Neural progenitor cell (in vitro differentiated cells): Measurements from ENCODE around the gene CAMK2A. TPM values are rescaled to one million over a fixed set of nuclear protein-coding genes. Genes with fewer than 3 reads are reported as not detected.
A peak's percentile ranks its signal among the peaks of the same experiment; 100 is the strongest.

Experiments
- DNase-seq: peaks from one replicate; pipeline ENCODE4 v3.0.0-alpha.2; 2016; ENCODE audit warnings: low spot score
- H2AFZ ChIP-seq: fragments of 200-600 bp; sonication (generic); replicated peaks from 2 replicates; pipeline ENCODE4 v1.6.1; 2016; ENCODE audit warnings: antibody characterized with exemption
- H3F3A ChIP-seq: fragments of 200-600 bp; sonication (generic); 2 replicates; pipeline ENCODE4 v1.6.1; 2016; ENCODE audit warnings: antibody characterized with exemption, low read depth
- H3K27ac ChIP-seq: fragments of 200-600 bp; sonication (generic); 2 replicates; pipeline ENCODE4 v1.5.1; 2016; ENCODE audit warnings: mild to moderate bottlenecking
- H3K27me3 ChIP-seq: fragments of 200-600 bp; sonication (generic); 2 replicates; pipeline ENCODE4 v1.6.1; 2016; ENCODE audit warnings: mild to moderate bottlenecking, moderate library complexity
- H3K36me3 ChIP-seq: fragments of 200-600 bp; sonication (generic); 2 replicates; pipeline ENCODE4 v1.5.1; 2016
- H3K4me1 ChIP-seq: fragments of 200-600 bp; sonication (generic); 2 replicates; pipeline ENCODE4 v1.6.1; 2016; ENCODE audit warnings: mixed run types
- H3K4me2 ChIP-seq: fragments of 200-600 bp; sonication (generic); 2 replicates; pipeline ENCODE4 v1.6.1; 2016
- H3K4me3 ChIP-seq: fragments of 200-600 bp; sonication (generic); 2 replicates; pipeline ENCODE4 v1.5.1; 2016
- H3K79me2 ChIP-seq: fragments of 200-600 bp; sonication (generic); 2 replicates; pipeline ENCODE4 v1.6.1; 2016; ENCODE audit warnings: low read depth
- H3K9ac ChIP-seq: fragments of 200-600 bp; sonication (generic); 2 replicates; pipeline ENCODE4 v1.6.1; 2016
- H3K9me3 ChIP-seq: fragments of 200-600 bp; sonication (generic); 2 replicates; pipeline ENCODE4 v1.5.1; 2016; ENCODE audit warnings: low read depth
- H4K20me1 ChIP-seq: fragments of 200-600 bp; sonication (generic); 2 replicates; pipeline ENCODE4 v1.6.1; 2016; ENCODE audit warnings: low read depth
- H3K27ac Mint-ChIP-seq: 3 replicates; pipeline ENCODE4 v1.8.0; 2021; ENCODE audit warnings: mixed read lengths
- H3K27me3 Mint-ChIP-seq: 2 replicates; pipeline ENCODE4 v1.8.0; 2022; ENCODE audit warnings: low read depth, mild to moderate bottlenecking, inconsistent platforms, moderate library complexity, mixed read lengths; ENCODE audit not compliant: insufficient read depth
- H3K36me3 Mint-ChIP-seq: 3 replicates; pipeline ENCODE4 v1.8.0; 2021; ENCODE audit warnings: mixed read lengths
- H3K4me1 Mint-ChIP-seq: 3 replicates; pipeline ENCODE4 v1.8.0; 2021; ENCODE audit warnings: mixed read lengths
- H3K4me3 Mint-ChIP-seq: 3 replicates; pipeline ENCODE4 v1.8.0; 2021; ENCODE audit warnings: mild to moderate bottlenecking, moderate library complexity, mixed read lengths
- H3K9me3 Mint-ChIP-seq: 3 replicates; pipeline ENCODE4 v1.8.0; 2020; ENCODE audit warnings: mixed read lengths
- EZH2 ChIP-seq: fragments of 200-600 bp; sonication (generic); IDR thresholded peaks from 2 replicates; pipeline ENCODE4 v1.6.1; 2017; ENCODE audit warnings: antibody characterized with exemption, mild to moderate bottlenecking, moderate library complexity
- EZH2phosphoT487 ChIP-seq: fragments of 200-600 bp; sonication (generic); IDR thresholded peaks from 2 replicates; pipeline ENCODE4 v1.6.1; 2017; ENCODE audit warnings: antibody characterized with exemption
- total RNA-seq: library from RNA; depleted of rRNA; stranded (reverse); fragments of >200 nt; gene quantifications from 2 replicates; pipeline ENCODE4 v1.2.3, GENCODE V29; 2015; ENCODE audit warnings: low replicate concordance
- TF ChIP-seq, protein P1 (sequence below): fragments of 200-600 bp; sonication (generic); IDR thresholded peaks from 2 replicates; pipeline ENCODE4 v1.5.1; 2017; ENCODE audit warnings: antibody characterized with exemption, mild to moderate bottlenecking

Gene CAMK2A
- total RNA-seq, result 0.09 and 0.28 TPM in 2 replicates

DNA sequence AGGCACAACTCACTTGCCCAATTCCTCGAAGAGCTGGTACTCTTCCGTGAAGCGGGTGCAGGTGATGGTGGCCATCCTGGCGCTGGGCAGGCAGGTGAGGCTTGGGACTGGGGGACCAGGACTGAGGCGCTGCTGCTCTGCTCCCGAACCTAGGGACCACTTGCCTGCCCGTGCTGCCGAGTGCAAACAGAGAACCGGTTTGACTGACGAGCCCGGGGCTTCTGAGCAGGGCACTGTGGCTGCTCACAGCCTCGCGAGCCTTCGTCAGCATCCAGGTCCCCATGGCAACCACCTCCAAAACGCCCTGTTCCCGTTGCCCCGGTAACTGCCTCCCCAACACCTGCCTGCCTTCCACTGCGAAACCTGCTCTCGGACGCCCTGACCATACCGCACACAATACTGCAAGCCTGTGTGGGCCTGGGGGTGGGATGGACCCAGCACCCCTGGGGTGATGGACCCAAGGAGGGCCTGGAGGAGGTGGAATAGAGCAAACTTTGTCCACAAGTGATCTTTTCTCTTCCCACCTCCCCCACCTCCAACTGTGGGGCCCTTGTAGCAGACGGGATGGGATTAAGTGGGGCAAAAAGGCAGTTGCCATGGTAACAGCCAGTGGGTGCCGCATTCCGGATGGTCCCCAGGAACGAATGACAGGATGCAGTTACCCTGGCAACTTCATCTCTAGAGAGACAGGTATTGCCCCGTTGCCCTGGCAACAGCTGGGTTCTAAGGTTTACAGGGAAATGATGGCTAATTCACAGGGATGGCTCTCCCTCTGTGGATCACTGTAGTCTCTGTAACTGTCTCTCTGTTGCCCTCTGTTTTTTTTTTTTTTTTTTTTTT lies at the start of gene CAMK2A:
TSS of gene CAMK2A (minus strand) at position 223 of the 840 bp plus-strand sequence. CDS start at position 75, 148 bp downstream.
- no peaks in the 10 kb centered on the region for H3K36me3 ChIP-seq
- no peaks in the 10 kb centered on the region for H3K9me3 Mint-ChIP-seq
- H4K20me1 ChIP-seq, result no peaks in the 10 kb centered on the region
- no peak within 1 kb of the TSS for H3K4me3 ChIP-seq
- peak within 1 kb of the TSS; percentile 41 for H3K27ac Mint-ChIP-seq
- H3K4me3 Mint-ChIP-seq, result peak within 1 kb of the TSS; percentile 73
- DNase-seq, result peak; percentile 81
- peaks cover 70% of the 10 kb centered on the region for H3K4me1 Mint-ChIP-seq
- peaks cover 16% of the 10 kb centered on the region for H3K4me1 ChIP-seq
- TF ChIP-seq EZH2 (no peak), EZH2phosphoT487 (no peak)
- TF ChIP-seq, protein P1, sequence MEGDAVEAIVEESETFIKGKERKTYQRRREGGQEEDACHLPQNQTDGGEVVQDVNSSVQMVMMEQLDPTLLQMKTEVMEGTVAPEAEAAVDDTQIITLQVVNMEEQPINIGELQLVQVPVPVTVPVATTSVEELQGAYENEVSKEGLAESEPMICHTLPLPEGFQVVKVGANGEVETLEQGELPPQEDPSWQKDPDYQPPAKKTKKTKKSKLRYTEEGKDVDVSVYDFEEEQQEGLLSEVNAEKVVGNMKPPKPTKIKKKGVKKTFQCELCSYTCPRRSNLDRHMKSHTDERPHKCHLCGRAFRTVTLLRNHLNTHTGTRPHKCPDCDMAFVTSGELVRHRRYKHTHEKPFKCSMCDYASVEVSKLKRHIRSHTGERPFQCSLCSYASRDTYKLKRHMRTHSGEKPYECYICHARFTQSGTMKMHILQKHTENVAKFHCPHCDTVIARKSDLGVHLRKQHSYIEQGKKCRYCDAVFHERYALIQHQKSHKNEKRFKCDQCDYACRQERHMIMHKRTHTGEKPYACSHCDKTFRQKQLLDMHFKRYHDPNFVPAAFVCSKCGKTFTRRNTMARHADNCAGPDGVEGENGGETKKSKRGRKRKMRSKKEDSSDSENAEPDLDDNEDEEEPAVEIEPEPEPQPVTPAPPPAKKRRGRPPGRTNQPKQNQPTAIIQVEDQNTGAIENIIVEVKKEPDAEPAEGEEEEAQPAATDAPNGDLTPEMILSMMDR, result no peak
- H3K4me2 ChIP-seq, result no peak within 1 kb of the TSS
- H3F3A ChIP-seq, result no peaks in the 10 kb centered on the region
- no peaks in the 10 kb centered on the region for H3K36me3 Mint-ChIP-seq
- no peaks in the 10 kb centered on the region for H3K9me3 ChIP-seq
- H3K27me3 ChIP-seq, result no peaks in the 10 kb centered on the region
- peaks cover 8% of the 10 kb centered on the region for H3K27me3 Mint-ChIP-seq
- no peak within 1 kb of the TSS for H3K9ac ChIP-seq
- no peaks in the 10 kb centered on the region for H3K79me2 ChIP-seq
- no peak within 1 kb of the TSS for H2AFZ ChIP-seq
- no peak within 1 kb of the TSS for H3K27ac ChIP-seq

DNA sequence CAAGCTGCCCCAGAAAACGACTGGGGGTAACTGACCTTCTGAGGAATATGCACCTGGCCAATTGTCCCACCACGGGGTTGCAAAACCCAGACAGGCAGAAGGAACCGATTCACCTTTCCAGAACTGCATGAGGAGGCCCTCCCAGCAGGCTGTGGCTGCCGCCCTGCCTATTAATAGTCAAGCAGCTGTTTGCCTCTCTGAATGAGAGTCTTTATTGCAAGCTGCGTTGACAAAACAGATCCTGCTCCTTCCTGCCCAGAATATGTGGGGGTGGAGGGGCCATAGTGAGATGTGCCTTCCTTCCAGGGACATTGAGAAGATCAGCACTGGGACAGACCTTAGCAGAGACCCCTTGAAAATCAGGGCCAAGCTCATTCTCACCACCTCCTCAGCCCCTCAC lies 49.6 kb upstream of the CAMK2A start:
- H3K27me3 Mint-ChIP-seq, result peaks cover 11% of the 10 kb centered on the region
- Histone ChIP-seq H3K4me3 (no peak overlapping the region), H4K20me1 (no peaks in the 10 kb centered on the region), H3K9ac (no peak overlapping the region), H2AFZ (no peak overlapping the region), H3K27me3 (no peaks in the 10 kb centered on the region), H3K4me1 (no peaks in the 10 kb centered on the region), H3K9me3 (no peaks in the 10 kb centered on the region), H3F3A (no peaks in the 10 kb centered on the region), H3K4me2 (no peak overlapping the region), H3K27ac (no peak overlapping the region), H3K79me2 (no peaks in the 10 kb centered on the region), H3K36me3 (no peaks in the 10 kb centered on the region)
- peak overlapping the region; percentile 94 for H3K27ac Mint-ChIP-seq
- peaks cover 3% of the 10 kb centered on the region for H3K9me3 Mint-ChIP-seq
- DNase-seq, result no peak
- no peaks in the 10 kb centered on the region for H3K36me3 Mint-ChIP-seq
- peak overlapping the region; percentile 34 for H3K4me3 Mint-ChIP-seq
- H3K4me1 Mint-ChIP-seq, result peaks cover 26% of the 10 kb centered on the region
- no peak for TF ChIP-seq EZH2
- TF ChIP-seq, protein P1, result no peak
- no peak for TF ChIP-seq EZH2phosphoT487

DNA sequence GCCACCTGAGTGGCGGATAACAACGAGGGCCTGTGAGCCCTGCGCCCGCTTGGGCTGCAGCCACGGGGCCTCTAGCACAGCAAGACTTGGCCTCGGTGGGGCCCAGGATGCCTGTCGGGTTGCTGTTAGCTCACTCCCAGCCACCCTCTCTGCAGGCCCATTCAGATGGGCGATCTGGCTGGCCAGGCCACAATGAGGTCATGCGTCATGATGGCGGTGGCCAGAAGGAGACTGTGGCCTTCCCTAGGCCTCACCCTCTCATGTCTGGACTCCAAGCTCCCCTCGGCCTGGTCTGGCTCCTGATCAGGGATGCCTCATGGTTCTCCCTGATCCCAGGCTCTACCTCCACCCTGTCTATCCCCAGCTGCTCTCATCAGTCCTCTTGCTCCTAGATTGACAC lies 49.0 kb upstream of the CAMK2A start:
- Histone ChIP-seq H3K36me3 (no peaks in the 10 kb centered on the region), H2AFZ (no peak overlapping the region), H3K27me3 (no peaks in the 10 kb centered on the region), H3F3A (no peaks in the 10 kb centered on the region), H3K79me2 (no peaks in the 10 kb centered on the region), H3K27ac (no peak overlapping the region), H3K9ac (no peak overlapping the region), H3K9me3 (no peaks in the 10 kb centered on the region), H3K4me2 (no peak overlapping the region), H4K20me1 (no peaks in the 10 kb centered on the region), H3K4me3 (no peak overlapping the region), H3K4me1 (no peaks in the 10 kb centered on the region)
- H3K9me3 Mint-ChIP-seq, result peaks cover 3% of the 10 kb centered on the region
- H3K36me3 Mint-ChIP-seq, result no peaks in the 10 kb centered on the region
- DNase-seq, result no peak
- peak overlapping the region; percentile 95 for H3K27ac Mint-ChIP-seq
- TF ChIP-seq EZH2phosphoT487, result no peak
- TF ChIP-seq, protein P1, result no peak
- no peak for TF ChIP-seq EZH2
- H3K4me3 Mint-ChIP-seq, result peak overlapping the region; percentile 5
- peaks cover 23% of the 10 kb centered on the region for H3K4me1 Mint-ChIP-seq
- H3K27me3 Mint-ChIP-seq, result peaks cover 8% of the 10 kb centered on the region
